Transverse colon (tissue), 4 donors: ENCODE results near the gene JMJD6. TPM values are rescaled to one million over a fixed set of nuclear protein-coding genes. Genes with fewer than 3 reads are reported as not detected.

Experiments
- DNase-seq: peaks from one replicate; pipeline ENCODE4 v3.0.0-alpha.2; 2019
- H3K27ac ChIP-seq, 4 donors: fragments of 200-600 bp; sonication (generic); 2 replicates each; pipeline ENCODE4 v1.5.1; 2016 to 2018; ENCODE audit warnings: inconsistent platforms in 4 of 4
- H3K27me3 ChIP-seq: fragments of 200-600 bp; sonication (generic); 2 replicates; pipeline ENCODE4 v1.5.1; 2017; ENCODE audit warnings: inconsistent platforms
- H3K36me3 ChIP-seq, 4 donors: fragments of 200-600 bp; sonication (generic); 2 replicates each; pipeline ENCODE4 v1.5.1; 2017 to 2019; ENCODE audit warnings: inconsistent platforms in 4 of 4
- H3K4me1 ChIP-seq, 4 donors: fragments of 200-600 bp; sonication (generic); 2 replicates each; pipeline ENCODE4 v1.5.1; 2017 to 2020; ENCODE audit warnings: inconsistent platforms in 4 of 4
- H3K4me3 ChIP-seq, 4 donors: fragments of 200-600 bp; sonication (generic); 1 replicate in 1 of 4; 2 replicates in 3 of 4; pipeline versions ENCODE4 v1.5.1 to v1.6.1; 2017 to 2019; ENCODE audit warnings: inconsistent platforms in 4 of 4
- H3K9me3 ChIP-seq, 2 donors: fragments of 200-600 bp; sonication (generic); 2 replicates each; pipeline ENCODE4 v1.5.1; 2017 to 2019; ENCODE audit warnings: inconsistent platforms in 2 of 2
- EP300 ChIP-seq: sonication (generic); formaldehyde crosslinking; IDR thresholded peaks from one replicate; pipeline ENCODE4 v1.6.1; 2017; ENCODE audit warnings: antibody characterized with exemption, low read depth
- POLR2A ChIP-seq: fragments of 450-650 bp; IDR thresholded peaks from one replicate; pipeline ENCODE4 v1.6.1; 2016; ENCODE audit warnings: antibody characterized with exemption, mild to moderate bottlenecking, moderate library complexity
- POLR2AphosphoS5 ChIP-seq, 3 donors: sonication (generic); formaldehyde crosslinking; IDR thresholded peaks; one replicate each; pipeline ENCODE4 v1.6.1; 2016; ENCODE audit warnings: antibody characterized with exemption in 3 of 3
- WGBS, 2 donors: methylation state at CpG; one replicate each; pipeline ENCODE4 v1.1.5; 2018; ENCODE audit warnings: low coverage in 1 of 2; 5-methylcytosine and 5-hydroxymethylcytosine counted together
- in situ Hi-C, 4 donors: fragments of 200-750 bp; cut with MboI; loops; one replicate each; pipeline versions ENCODE4 v1.15.0 to v1.15.1; 2017; ENCODE audit warnings: low sequenced_read_pairs in 3 of 4, low pct_ligation_motif_present in 1 of 4, low pct_unique_long_range_greater_than_20kb in 1 of 4
- intact Hi-C: fragments of 100-400 bp; cut with DNase I; formaldehyde crosslinking; loops from one replicate; pipeline ENCODE4 v1.15.1; 2023; ENCODE audit warnings: low total_unique reads
- total RNA-seq, 4 donors: library from RNA; depleted of rRNA; stranded (reverse); fragments of >200 nt; gene quantifications; one replicate each; pipeline ENCODE4 v1.1.0, GENCODE V29; 2016
- TF ChIP-seq, protein P1 (sequence below), 5 experiments: fragments of 200-600 bp in 3 of 5; fragments of 450-650 bp in 2 of 5; sonication (generic) in 3 of 5; IDR thresholded peaks; 1 replicate in 2 of 5; 2 replicates in 3 of 5; pipeline ENCODE4 v1.5.1; 2016 to 2017; ENCODE audit warnings: antibody characterized with exemption in 5 of 5, inconsistent platforms in 3 of 5, mild to moderate bottlenecking in 2 of 5, moderate library complexity in 1 of 5

The JMJD6 gene
- total RNA-seq, 4 donors from 2014 or later, result 25.4 to 58.4 (median 26.9) TPM

DNA sequence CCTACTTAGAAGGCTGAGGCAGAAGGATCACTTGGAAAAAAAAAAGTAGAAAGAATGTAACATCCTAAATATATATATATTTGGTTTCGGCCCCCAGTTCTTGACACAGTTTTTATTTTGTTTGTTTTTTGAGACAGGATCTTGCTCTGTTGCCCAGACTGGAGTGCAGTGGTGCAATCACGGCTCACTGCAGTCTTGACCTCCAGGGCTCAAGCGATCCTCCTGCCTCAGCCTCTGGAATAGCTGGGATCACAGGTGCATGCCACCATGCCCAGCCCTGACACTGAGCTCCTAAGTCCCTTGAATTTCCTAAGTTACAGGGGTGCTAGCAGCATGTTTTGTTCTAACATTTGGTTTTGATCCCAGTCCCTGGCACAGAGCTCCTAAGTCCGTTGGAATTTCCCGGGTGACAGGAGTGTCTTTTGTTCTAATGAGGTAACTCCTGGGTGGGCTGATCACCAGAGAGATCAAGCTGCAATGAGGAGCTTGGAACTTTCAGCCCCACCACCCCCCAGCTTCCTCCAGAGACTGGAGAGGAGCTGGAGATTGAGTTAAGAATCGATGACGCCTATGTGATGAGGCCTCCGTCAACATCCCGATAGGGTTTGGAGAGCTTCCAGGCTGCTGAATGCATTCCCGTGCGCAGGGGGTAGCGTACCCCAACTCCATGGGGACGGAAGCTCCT lies 35.7 kb downstream of the JMJD6 start:
- in situ Hi-C loops, result no loop called here
- Histone ChIP-seq H3K9me3 (no peaks in the 10 kb centered on the region), H3K36me3 (no peaks in the 10 kb centered on the region), H3K27ac (peak overlapping the region in 1 of 4 donors; percentile 27), H3K4me3 (no peak overlapping the region), H3K4me1 (peaks cover 26 to 52% (median 37%) of the 10 kb centered on the region in 4 donors), H3K27me3 (no peaks in the 10 kb centered on the region)
- intact Hi-C loops, result no loop called here
- WGBS, 2 donors, result 86 to 87% methylated on average over 8 to 13 of the region's 13 CpGs
- TF ChIP-seq EP300 (no peak), POLR2AphosphoS5 (IDR thresholded peaks at IDR 0.05) (no peak), POLR2A (no peak)
- TF ChIP-seq, protein P1, sequence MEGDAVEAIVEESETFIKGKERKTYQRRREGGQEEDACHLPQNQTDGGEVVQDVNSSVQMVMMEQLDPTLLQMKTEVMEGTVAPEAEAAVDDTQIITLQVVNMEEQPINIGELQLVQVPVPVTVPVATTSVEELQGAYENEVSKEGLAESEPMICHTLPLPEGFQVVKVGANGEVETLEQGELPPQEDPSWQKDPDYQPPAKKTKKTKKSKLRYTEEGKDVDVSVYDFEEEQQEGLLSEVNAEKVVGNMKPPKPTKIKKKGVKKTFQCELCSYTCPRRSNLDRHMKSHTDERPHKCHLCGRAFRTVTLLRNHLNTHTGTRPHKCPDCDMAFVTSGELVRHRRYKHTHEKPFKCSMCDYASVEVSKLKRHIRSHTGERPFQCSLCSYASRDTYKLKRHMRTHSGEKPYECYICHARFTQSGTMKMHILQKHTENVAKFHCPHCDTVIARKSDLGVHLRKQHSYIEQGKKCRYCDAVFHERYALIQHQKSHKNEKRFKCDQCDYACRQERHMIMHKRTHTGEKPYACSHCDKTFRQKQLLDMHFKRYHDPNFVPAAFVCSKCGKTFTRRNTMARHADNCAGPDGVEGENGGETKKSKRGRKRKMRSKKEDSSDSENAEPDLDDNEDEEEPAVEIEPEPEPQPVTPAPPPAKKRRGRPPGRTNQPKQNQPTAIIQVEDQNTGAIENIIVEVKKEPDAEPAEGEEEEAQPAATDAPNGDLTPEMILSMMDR (IDR thresholded peaks at IDR 0.05), result no peak
- no peak for DNase-seq

GRCh38 chr17:76689859-76690258 lies 36.5 kb downstream of the JMJD6 start:
- WGBS, 2 donors, result 89 to 91% methylated on average over 9 to 11 of the region's 11 CpGs
- Histone ChIP-seq H3K9me3 (no peaks in the 10 kb centered on the region), H3K4me1 (peaks cover 23 to 47% (median 33%) of the 10 kb centered on the region in 4 donors)

GRCh38 chr17:76688165-76688622 lies 38.2 kb downstream of the JMJD6 start:
- Histone ChIP-seq H3K27me3 (no peaks in the 10 kb centered on the region), H3K36me3 (no peaks in the 10 kb centered on the region), H3K27ac (peak overlapping the region; percentile 65 to 89 (median 84)), H3K9me3 (no peaks in the 10 kb centered on the region), H3K4me3 (no peak overlapping the region), H3K4me1 (peaks cover 21 to 46% (median 32%) of the 10 kb centered on the region in 4 donors)
- 58% methylated on average over 11 of the region's 11 CpGs; no CpG with 5 or more reads in 1 of the 2 donors for WGBS, 2 donors
- no peak for DNase-seq
- TF ChIP-seq POLR2A, result no peak
- TF ChIP-seq, protein P1 (IDR thresholded peaks at IDR 0.05), result no peak
- no peak for TF ChIP-seq EP300
- TF ChIP-seq POLR2AphosphoS5 (IDR thresholded peaks at IDR 0.05), result no peak
- intact Hi-C loops, result no loop called here
- in situ Hi-C loops, result no loop called here

More at GRCh38 chr17:76689859-76690258, 36.5 kb downstream of the JMJD6 start:
- H3K27me3 ChIP-seq, result no peaks in the 10 kb centered on the region
- H3K27ac ChIP-seq, result peak overlapping the region; percentile 65 to 89 (median 84)
- no peak overlapping the region for H3K4me3 ChIP-seq
- TF ChIP-seq POLR2AphosphoS5 (IDR thresholded peaks at IDR 0.05) (no peak), POLR2A (no peak), EP300 (no peak)
- TF ChIP-seq, protein P1 (IDR thresholded peaks at IDR 0.05), result no peak
- H3K36me3 ChIP-seq, result no peaks in the 10 kb centered on the region
- in situ Hi-C loops (no loop called here), intact Hi-C loops (no loop called here)
- no peak for DNase-seq

GRCh38 chr17:76687298-76688164 lies 38.9 kb downstream of the JMJD6 start:
- Histone ChIP-seq H3K4me3 (no peak overlapping the region), H3K27me3 (no peaks in the 10 kb centered on the region), H3K9me3 (no peaks in the 10 kb centered on the region), H3K36me3 (no peaks in the 10 kb centered on the region), H3K27ac (peak overlapping the region; percentile 65 to 89 (median 84)), H3K4me1 (peaks cover 21 to 53% (median 36%) of the 10 kb centered on the region in 4 donors)
- TF ChIP-seq POLR2AphosphoS5 (IDR thresholded peaks at IDR 0.05), result peak in 2 of 3 donors; percentile 18 to 33
- TF ChIP-seq POLR2A, result no peak
- no peak for TF ChIP-seq EP300
- DNase-seq, result no peak
- 45 to 79% methylated on average over 8 to 26 of the region's 26 CpGs for WGBS, 2 donors
- in situ Hi-C loops (no loop called here), intact Hi-C loops (no loop called here)
